ENCODE results near the gene TH.

Gene TH

DNA sequence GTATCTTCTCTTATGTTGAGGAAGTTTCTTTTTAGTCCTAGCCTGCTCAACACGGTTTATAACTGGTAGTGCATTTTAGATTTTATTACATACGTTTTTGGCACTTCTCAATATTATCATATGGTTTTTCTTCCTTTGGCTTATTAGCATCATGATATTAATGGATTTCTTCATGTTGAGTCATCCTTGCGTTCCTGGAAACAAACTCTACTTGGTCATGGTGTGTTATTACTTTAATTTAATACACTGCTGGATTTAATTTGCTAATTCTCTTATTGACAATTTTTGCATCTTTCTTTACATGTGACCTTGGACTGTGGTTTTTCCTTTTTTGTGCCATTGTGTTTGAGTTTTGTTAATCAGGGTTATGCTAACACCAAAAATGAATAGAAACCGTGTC lies 52.9 kb downstream of the TH start:
- Mint-ChIP-seq H3K4me1 (no peaks in the 10 kb centered on the region), H3K9me3 (peaks cover 6% of the 10 kb centered on the region), H3K27me3 (peaks cover 54% of the 10 kb centered on the region), H3K36me3 (no peaks in the 10 kb centered on the region), H3K4me3 (no peak overlapping the region), H3K27ac (no peak overlapping the region)
- ATAC-seq: no peak

DNA sequence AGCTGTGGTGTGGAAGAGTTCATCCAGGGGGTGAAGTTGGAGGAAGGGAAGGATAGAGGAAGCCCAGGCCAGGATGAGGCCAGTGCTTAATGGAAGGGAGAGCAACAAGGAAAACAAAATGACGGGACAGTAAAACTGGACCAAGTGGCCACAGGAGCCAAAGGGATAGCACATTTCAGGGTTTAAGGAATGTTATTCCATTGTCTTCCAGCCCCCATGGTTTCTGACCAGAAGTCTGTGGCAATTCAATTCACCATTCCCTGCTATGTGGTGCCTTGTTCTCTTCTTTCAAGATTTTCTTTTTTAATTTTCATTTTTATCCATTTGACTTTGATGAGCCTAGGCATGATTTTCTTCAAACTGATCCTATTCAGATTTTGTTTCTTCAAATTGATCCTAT lies 54.9 kb downstream of the TH start:
- H3K4me1 Mint-ChIP-seq: no peaks in the 10 kb centered on the region

DNA sequence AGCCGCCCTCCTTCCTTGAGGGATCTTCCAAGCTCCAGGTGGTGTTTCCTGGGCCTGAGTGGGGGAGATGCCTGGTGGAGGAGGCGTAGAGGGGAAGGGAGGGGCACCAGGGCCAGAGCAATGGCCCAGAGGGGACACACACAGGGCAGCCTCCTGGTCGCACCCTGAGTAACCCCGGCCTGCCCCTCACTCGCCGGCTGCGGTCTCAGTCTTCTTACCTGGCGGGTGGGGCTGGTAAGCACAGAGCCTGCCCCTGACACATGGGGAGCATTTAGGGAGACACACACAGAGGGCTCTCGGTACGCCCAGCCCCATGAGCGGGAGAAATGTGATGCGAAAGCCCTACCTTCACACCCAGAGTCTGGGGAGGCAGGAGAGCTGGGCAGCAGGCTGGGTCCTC lies 56.3 kb downstream of the TH start:
- peaks cover 6% of the 10 kb centered on the region for H3K9me3 Mint-ChIP-seq
- peaks cover 45% of the 10 kb centered on the region for H3K27me3 Mint-ChIP-seq
- no peak overlapping the region for H3K4me3 Mint-ChIP-seq
- no peaks in the 10 kb centered on the region for H3K4me1 Mint-ChIP-seq
- H3K27ac Mint-ChIP-seq: no peak overlapping the region
- ATAC-seq: peak; percentile 15
- H3K36me3 Mint-ChIP-seq: no peaks in the 10 kb centered on the region

More for the DNA sequence above, 54.9 kb downstream of the TH start:
- H3K27me3 Mint-ChIP-seq: peaks cover 51% of the 10 kb centered on the region
- H3K4me3 Mint-ChIP-seq: no peak overlapping the region
- peaks cover 6% of the 10 kb centered on the region for H3K9me3 Mint-ChIP-seq
- H3K27ac Mint-ChIP-seq: no peak overlapping the region
- no peaks in the 10 kb centered on the region for H3K36me3 Mint-ChIP-seq
- ATAC-seq: no peak

DNA sequence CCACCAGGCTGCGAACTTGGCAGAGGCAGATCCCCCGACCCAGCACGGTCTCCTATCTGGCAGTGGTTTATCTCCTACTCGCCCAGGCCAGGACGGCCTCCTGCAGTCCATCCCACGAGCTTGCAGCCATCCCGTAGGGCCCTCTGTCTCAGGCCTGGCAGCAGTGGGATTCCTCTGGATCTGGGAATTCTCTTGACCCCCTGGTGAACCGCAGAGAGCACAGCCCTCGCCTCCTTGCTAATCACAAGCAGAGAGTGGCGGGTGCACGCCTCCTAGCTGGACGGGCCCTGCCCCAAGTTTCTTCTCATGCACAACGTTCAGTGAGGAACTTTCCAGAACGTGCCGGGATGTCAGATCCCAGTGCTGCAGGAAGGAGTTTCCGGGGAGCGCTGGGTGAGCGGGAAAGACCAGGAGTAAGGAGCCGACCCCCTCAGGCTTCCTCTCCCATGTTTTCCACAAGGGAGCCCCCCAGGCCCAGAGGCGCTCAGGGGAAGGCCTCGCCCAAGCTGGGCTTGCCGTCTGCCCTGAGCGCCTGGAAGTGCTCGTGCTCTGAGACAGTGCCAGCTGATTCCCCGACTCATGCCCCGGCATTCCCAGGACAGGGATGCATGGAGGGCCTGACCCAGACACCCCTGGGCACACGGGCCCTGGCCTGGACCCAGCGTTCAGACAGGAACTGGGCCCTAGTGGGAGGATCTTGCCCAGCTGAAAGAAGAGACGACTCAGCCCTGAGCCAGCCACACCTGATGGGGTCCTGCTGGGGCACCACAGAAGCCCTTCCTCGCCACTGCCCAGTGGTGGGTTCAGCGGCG lies 57.0 kb downstream of the TH start:
- Mint-ChIP-seq H3K27ac (no peak overlapping the region), H3K36me3 (no peaks in the 10 kb centered on the region), H3K4me1 (no peaks in the 10 kb centered on the region), H3K27me3 (peaks cover 52% of the 10 kb centered on the region), H3K4me3 (no peak overlapping the region), H3K9me3 (peaks cover 6% of the 10 kb centered on the region)
- ATAC-seq: peak; percentile 46

Measured in stimulated activated memory B cell treated with anti-CD40 and anti-IgM and Interleukin-4, amounts not matched to agents 10 μg/mL and 1 μg/mL and 100 μg/mL, for 72 hours (primary cell).